T-cell (primary cell): ENCODE results near the gene SEC62. TPM values are rescaled to one million over a fixed set of nuclear protein-coding genes. Genes with fewer than 3 reads are reported as not detected.
"Not testable (repeated sequence)": the region's sequence is repeated elsewhere in the genome, so short reads cannot be mapped to it uniquely, and the experiment has no call there.

Experiments used
- ATAC-seq, 4 experiments: fragments of 200-7000 bp in 3 of 4; fragments of 150-1000 bp in 1 of 4; cut with Tn5 transposase; replicated peaks in 1 of 4; 1 replicate in 3 of 4; 2 replicates in 1 of 4; pipeline ENCODE4 v1.10.0; 2021; ENCODE audit warnings: moderate library complexity in 3 of 4, mild to moderate bottlenecking in 2 of 4, moderate number of reproducible peaks in 1 of 4
- CTCF ChIA-PET, 2 donors: fragments of 300-600 bp; sonication (Branson Sonifier 250); formaldehyde crosslinking; loops; one replicate each; lab custom pipeline; 2022; ENCODE audit warnings: antibody characterized with exemption in 2 of 2; lab: Charles Lee
- POLR2A ChIA-PET, 2 donors: fragments of 300-600 bp; sonication (Branson Sonifier 250); formaldehyde crosslinking; loops; one replicate each; lab custom pipeline; 2022; ENCODE audit warnings: antibody characterized with exemption in 2 of 2; lab: Charles Lee
- DNase-seq, 35 experiments: peaks; one replicate each; pipeline versions ENCODE4 v3.0.0 to v3.0.0-alpha.2; 2013 to 2023
- H3K27ac ChIP-seq: one replicate; pipeline ENCODE4 v1.5.1; 2013; ENCODE audit warnings: low read length
- H3K27me3 ChIP-seq, 2 experiments: replicated peaks in 1 of 2; 1 replicate in 1 of 2; 2 replicates in 1 of 2; pipeline versions ENCODE4 v1.6.1 to v1.7.0; 2013; ENCODE audit warnings: low read length in 1 of 2, mixed read lengths in 1 of 2; ENCODE audit not compliant: control insufficient read depth in 2 of 2, insufficient read depth in 2 of 2; ENCODE audit errors: extremely low read depth in 1 of 2
- H3K36me3 ChIP-seq, 2 donors: 1 replicate in 1 of 2; 2 replicates in 1 of 2; pipeline versions ENCODE4 v1.6.1 to v1.7.0; 2013; ENCODE audit warnings: low read length in 1 of 2; ENCODE audit not compliant: control insufficient read depth in 2 of 2, insufficient read depth in 1 of 2; ENCODE audit errors: extremely low read depth in 1 of 2
- H3K4me1 ChIP-seq, 2 experiments: 1 replicate in 1 of 2; 2 replicates in 1 of 2; pipeline versions ENCODE4 v1.6.1 to v1.7.0; 2013; ENCODE audit warnings: low read length in 2 of 2, mixed read lengths in 1 of 2; ENCODE audit not compliant: insufficient read depth in 2 of 2, control insufficient read depth in 1 of 2; ENCODE audit errors: extremely low read depth in 1 of 2
- H3K4me3 ChIP-seq, 2 donors: 1 replicate in 1 of 2; 2 replicates in 1 of 2; pipeline versions ENCODE4 v1.5.1 to v1.7.0; 2013; ENCODE audit warnings: mild to moderate bottlenecking in 2 of 2, low read length in 1 of 2, moderate library complexity in 1 of 2; ENCODE audit not compliant: control insufficient read depth in 1 of 2; ENCODE audit errors: extremely low read depth in 1 of 2
- H3K9me3 ChIP-seq: 2 replicates; pipeline ENCODE4 v1.7.0; 2013
- H3K27ac Mint-ChIP-seq, 2 donors: one replicate each; pipeline ENCODE4 v1.8.0; 2020 to 2021; ENCODE audit warnings: mild to moderate bottlenecking in 2 of 2, mixed read lengths in 2 of 2
- H3K27me3 Mint-ChIP-seq, 2 donors: one replicate each; pipeline ENCODE4 v1.8.0; 2021 to 2022; ENCODE audit warnings: mixed read lengths in 2 of 2
- H3K36me3 Mint-ChIP-seq: one replicate; pipeline ENCODE4 v1.8.0; 2021; ENCODE audit warnings: mixed read lengths
- H3K4me1 Mint-ChIP-seq, 3 donors: one replicate each; pipeline ENCODE4 v1.8.0; 2020 to 2022; ENCODE audit warnings: mixed read lengths in 3 of 3, mild to moderate bottlenecking in 1 of 3
- H3K4me3 Mint-ChIP-seq, 3 donors: one replicate each; pipeline ENCODE4 v1.8.0; 2020 to 2022; ENCODE audit warnings: mild to moderate bottlenecking in 3 of 3, mixed read lengths in 3 of 3, moderate library complexity in 3 of 3
- H3K9me3 Mint-ChIP-seq, 3 donors: one replicate each; pipeline ENCODE4 v1.8.0; 2020 to 2022; ENCODE audit warnings: mixed read lengths in 3 of 3
- WGBS: methylation state at CpG from one replicate; pipeline ENCODE4 v1.1.5; 2013; ENCODE audit warnings: missing lambda C conversion rate; ENCODE audit not compliant: insufficient coverage; 5-methylcytosine and 5-hydroxymethylcytosine counted together
- total RNA-seq, 35 experiments: library from RNA in 6 of 35; stranded (reverse) in 6 of 35; fragments of 120-200 nt in 1 of 35; gene quantifications; one replicate each; pipeline versions ENCODE4 v1.2.1 to v1.2.4 and lab custom pipeline; 2013 to 2026

The SEC62 gene
- total RNA-seq, 5 donors from 2014 or later (not counting 1 experiment from before 2014, with no cell fraction given) = 95.0 to 99.9 (median 97.2) TPM

GRCh38 chr3:170016057-170016456, 49.5 kb downstream of the SEC62 start:
- Mint-ChIP-seq H3K9me3 (no peaks in the 10 kb centered on the region), H3K4me3 (no peak overlapping the region), H3K27ac (no peak overlapping the region), H3K36me3 (no peaks in the 10 kb centered on the region), H3K4me1 (peaks cover 5 to 14% (median 8%) of the 10 kb centered on the region in 3 donors), H3K27me3 (peaks cover 0 to 8% of the 10 kb centered on the region in 2 donors)
- WGBS = 100% methylated on average over 1 of the region's 3 CpGs
- H3K36me3 ChIP-seq = no peaks in the 10 kb centered on the region
- H3K27me3 ChIP-seq = peaks cover 0 to 2% of the 10 kb centered on the region in 2 experiments
- no peaks in the 10 kb centered on the region for H3K9me3 ChIP-seq
- ChIA-PET CTCF (interaction anchor here in 1 of 2 donors (0.5 kb wide), 1 partner anchor 41 kb away, joined by 4 read pairs; no protein-coding TSS in a partner anchor), POLR2A (no interaction called here)
- peaks cover 0 to 2% of the 10 kb centered on the region in 2 experiments for H3K4me1 ChIP-seq
- no peak overlapping the region for H3K4me3 ChIP-seq
- H3K27ac ChIP-seq = no peak overlapping the region
- DNase-seq = no peak
- ATAC-seq = no peak

DNA sequence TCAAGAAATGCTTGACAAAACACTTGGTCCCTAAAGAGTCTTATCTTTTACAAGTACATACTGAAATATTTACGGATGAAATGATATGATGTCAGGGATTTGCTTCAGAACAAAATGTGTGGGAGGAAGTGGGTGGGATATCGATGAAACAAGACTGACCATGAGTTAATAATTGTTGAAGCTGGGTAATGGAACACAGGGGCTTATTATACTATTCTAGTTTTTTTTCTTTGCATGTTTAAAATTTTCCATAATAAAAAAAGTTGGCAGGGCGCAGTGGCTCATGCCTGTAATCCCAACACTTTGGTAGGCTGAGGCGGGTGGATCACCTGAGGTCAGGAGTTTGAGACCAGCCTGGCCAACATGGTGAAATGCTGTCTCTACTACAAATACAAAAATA, 52.7 kb downstream of the SEC62 start:
- not testable (repeated sequence) for H3K9me3 ChIP-seq, H3K4me1 ChIP-seq, H3K36me3 Mint-ChIP-seq, H3K36me3 ChIP-seq, H3K9me3 Mint-ChIP-seq, H3K27me3 ChIP-seq, ATAC-seq, DNase-seq, H3K4me3 Mint-ChIP-seq, H3K27ac ChIP-seq, H3K27me3 Mint-ChIP-seq, H3K4me3 ChIP-seq, H3K27ac Mint-ChIP-seq
- ChIA-PET POLR2A (interaction anchor here in 1 of 2 donors (0.6 kb wide), 1 partner anchor 32 kb away, joined by 3 read pairs; no protein-coding TSS in a partner anchor), CTCF (interaction anchor here (0.6 to 1.2 kb wide), 2 partner anchors 153 to 356 kb away, joined by 3 read pairs; no protein-coding TSS in a partner anchor)
- H3K4me1 Mint-ChIP-seq = peaks cover 13 to 19% (median 16%) of the 10 kb centered on the region in 3 donors
- no CpG with 5 or more reads among the region's 4 CpGs for WGBS

- Mint-ChIP-seq H3K4me1 (peaks cover 16 to 22% (median 18%) of the 10 kb centered on the region in 3 donors), H3K27ac (peak overlapping the region; percentile 4 to 27)
- peak; percentile 33 to 70 (median 49) for ATAC-seq
Measured at GRCh38 chr3:170021083-170021482, 54.5 kb downstream of the SEC62 start.

DNA sequence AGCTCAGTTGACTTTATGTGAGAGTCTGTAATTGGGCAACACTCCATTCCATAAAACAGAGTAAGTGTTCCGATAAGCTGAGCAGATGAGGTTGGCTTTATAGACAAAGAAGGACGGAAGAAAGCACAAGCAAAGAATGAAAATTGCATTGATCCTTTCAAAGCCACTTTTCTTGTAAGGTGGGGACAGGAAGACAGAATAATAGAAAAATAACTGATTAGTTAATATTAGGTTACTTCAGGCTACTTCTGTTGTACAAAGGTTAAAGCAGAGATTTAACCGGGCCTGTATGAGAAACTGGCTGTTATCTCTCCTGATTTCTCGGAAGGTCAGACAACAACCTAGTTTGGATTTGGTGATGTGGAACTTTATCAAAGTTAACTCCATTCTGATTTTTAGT, 55.7 kb downstream of the SEC62 start:
- H3K4me1 Mint-ChIP-seq = peaks cover 21 to 26% (median 25%) of the 10 kb centered on the region in 3 donors
- no peak overlapping the region for H3K4me3 Mint-ChIP-seq
- Histone ChIP-seq H3K36me3 (no peaks in the 10 kb centered on the region), H3K4me3 (no peak overlapping the region), H3K4me1 (peaks cover 0 to 2% of the 10 kb centered on the region in 2 experiments), H3K9me3 (no peaks in the 10 kb centered on the region), H3K27ac (no peak overlapping the region), H3K27me3 (no peaks in the 10 kb centered on the region)
- no peak for DNase-seq
- no peak for ATAC-seq
- WGBS = no CpG with 5 or more reads among the region's 4 CpGs
- CTCF ChIA-PET = interaction anchor here in 1 of 2 donors (2.0 kb wide), 1 partner anchor 11 kb away, joined by 14 read pairs; no protein-coding TSS in a partner anchor
- H3K27ac Mint-ChIP-seq = no peak overlapping the region
- peaks cover 0 to 5% of the 10 kb centered on the region in 2 donors for H3K27me3 Mint-ChIP-seq
- H3K36me3 Mint-ChIP-seq = no peaks in the 10 kb centered on the region
- POLR2A ChIA-PET = no interaction called here
- H3K9me3 Mint-ChIP-seq = peaks cover 0 to 4% (median 0%) of the 10 kb centered on the region in 3 donors

More at GRCh38 chr3:170021083-170021482, 54.5 kb downstream of the SEC62 start:
- Histone ChIP-seq H3K9me3 (no peaks in the 10 kb centered on the region), H3K36me3 (no peaks in the 10 kb centered on the region), H3K4me3 (no peak overlapping the region), H3K27ac (no peak overlapping the region), H3K4me1 (peaks cover 0 to 2% of the 10 kb centered on the region in 2 experiments), H3K27me3 (no peaks in the 10 kb centered on the region)
- CTCF ChIA-PET = interaction anchor here (0.5 to 2.0 kb wide), 7 partner anchors 13 to 207 kb away, joined by 3 to 14 read pairs (median 3); no protein-coding TSS in a partner anchor
- DNase-seq = peak in 2 of 35 experiments; percentile 6 to 22
- Mint-ChIP-seq H3K4me3 (peak overlapping the region in 1 of 3 donors; percentile 15), H3K36me3 (no peaks in the 10 kb centered on the region), H3K9me3 (no peaks in the 10 kb centered on the region), H3K27me3 (peaks cover 0 to 8% of the 10 kb centered on the region in 2 donors)
- POLR2A ChIA-PET = interaction anchor here (0.5 to 1.4 kb wide), 5 partner anchors 10 to 71 kb away, joined by 3 to 7 read pairs (median 3); no protein-coding TSS in a partner anchor
- no CpG with 5 or more reads among the region's 3 CpGs for WGBS

GRCh38 chr3:170023165-170023564, 56.6 kb downstream of the SEC62 start:
- H3K4me1 Mint-ChIP-seq = peaks cover 29 to 32% (median 31%) of the 10 kb centered on the region in 3 donors
- H3K9me3 ChIP-seq = no peaks in the 10 kb centered on the region
- H3K27me3 Mint-ChIP-seq = peaks cover 0 to 5% of the 10 kb centered on the region in 2 donors
- H3K36me3 Mint-ChIP-seq = no peaks in the 10 kb centered on the region
- no peak overlapping the region for H3K27ac ChIP-seq
- ATAC-seq = no peak
- POLR2A ChIA-PET = interaction anchor here in 1 of 2 donors (0.5 kb wide), 1 partner anchor 8 kb away, joined by 3 read pairs; no protein-coding TSS in a partner anchor
- H3K27ac Mint-ChIP-seq = no peak overlapping the region
- no peaks in the 10 kb centered on the region for H3K27me3 ChIP-seq
- H3K9me3 Mint-ChIP-seq = peaks cover 0 to 4% (median 0%) of the 10 kb centered on the region in 3 donors
- CTCF ChIA-PET = no interaction called here
- no peaks in the 10 kb centered on the region for H3K36me3 ChIP-seq
- no CpG with 5 or more reads among the region's 1 CpG for WGBS
- no peak overlapping the region for H3K4me3 ChIP-seq
- DNase-seq = no peak
- H3K4me1 ChIP-seq = peaks cover 3 to 7% of the 10 kb centered on the region in 2 experiments
- no peak overlapping the region for H3K4me3 Mint-ChIP-seq

- CTCF ChIA-PET = no interaction called here
- Mint-ChIP-seq H3K27ac (no peak overlapping the region), H3K36me3 (peaks cover 4% of the 10 kb centered on the region), H3K9me3 (peaks cover 0 to 4% (median 4%) of the 10 kb centered on the region in 3 donors), H3K27me3 (no peaks in the 10 kb centered on the region), H3K4me3 (no peak overlapping the region), H3K4me1 (peaks cover 31 to 38% (median 33%) of the 10 kb centered on the region in 3 donors)
- Histone ChIP-seq H3K4me1 (peaks cover 3 to 7% of the 10 kb centered on the region in 2 experiments), H3K27me3 (no peaks in the 10 kb centered on the region), H3K4me3 (no peak overlapping the region), H3K9me3 (no peaks in the 10 kb centered on the region), H3K36me3 (no peaks in the 10 kb centered on the region), H3K27ac (no peak overlapping the region)
- POLR2A ChIA-PET = no interaction called here
- no CpG with 5 or more reads among the region's 4 CpGs for WGBS
- ATAC-seq (no peak), DNase-seq (no peak)
Measured at GRCh38 chr3:170024581-170024980, 58.0 kb downstream of the SEC62 start.
